Activated CD4-positive, alpha-beta T cell treated with anti-CD3 and anti-CD28 coated beads, Interleukin-10, Interleukin-2, amounts not matched to agents 100 ng/mL and 50 ng/mL, durations not matched to agents 16 hours and 8 hours (primary cell): ENCODE measurements around the gene RRN3.
"Not testable (repeated sequence)": the region's sequence is repeated elsewhere in the genome, so short reads cannot be mapped to it uniquely, and the experiment has no call there.

Experiments
- DNase-seq: peaks from one replicate; pipeline ENCODE4 v3.0.0-alpha.2; 2020

Gene RRN3

DNA sequence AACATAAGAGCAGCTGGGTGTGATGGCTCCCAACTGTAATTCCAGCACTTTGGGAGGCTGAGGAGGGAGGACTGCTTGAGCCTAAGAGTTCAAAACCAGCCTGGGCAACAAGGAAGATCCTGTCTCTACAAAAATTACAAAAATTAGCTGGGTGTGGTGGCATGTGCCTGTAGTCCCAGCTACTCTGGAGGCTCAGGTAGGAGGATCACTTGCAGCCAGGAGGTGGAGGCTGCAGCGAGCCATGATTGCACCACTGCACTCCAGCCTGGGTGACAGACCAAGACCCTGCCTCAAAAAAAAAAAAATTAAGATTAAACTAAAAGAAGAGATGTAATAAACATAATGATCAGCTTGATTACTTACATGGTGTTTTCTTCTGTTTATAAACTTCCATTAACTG, 43.6 kb downstream of the RRN3 start:
- DNase-seq: not testable (repeated sequence)

- no peak for DNase-seq
These were observed 44.4 kb downstream of the RRN3 start for GRCh38 chr16:15049581-15050180.

GRCh38 chr16:15046692-15047376, 47.2 kb downstream of the RRN3 start:
- DNase-seq: no peak

GRCh38 chr16:15045270-15045669, 48.8 kb downstream of the RRN3 start:
- not testable (repeated sequence) for DNase-seq

- no peak for DNase-seq
These were observed 49.8 kb downstream of the RRN3 start for GRCh38 chr16:15044286-15044685.

DNA sequence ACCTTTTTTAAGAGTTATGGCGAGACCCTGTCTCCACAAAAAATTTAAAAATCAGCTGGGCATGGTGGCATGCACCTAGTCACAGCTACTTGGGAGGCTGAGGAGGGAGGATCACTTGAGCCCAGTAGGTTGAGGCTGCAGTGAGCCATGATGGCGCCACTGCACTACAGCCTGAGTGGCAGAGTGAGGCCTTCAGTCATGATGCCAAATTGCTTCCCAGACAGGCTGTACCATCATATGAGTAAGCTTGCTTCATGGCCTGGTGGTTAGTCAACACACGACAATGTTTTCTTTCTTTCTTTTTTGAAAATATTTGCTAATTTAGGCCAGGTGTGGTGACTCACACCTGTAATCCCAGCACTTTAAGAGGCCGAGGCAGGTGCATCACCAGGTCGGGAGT, 50.7 kb downstream of the RRN3 start:
- no peak for DNase-seq

GRCh38 chr16:15041271-15042004, 52.6 kb downstream of the RRN3 start:
- no peak for DNase-seq

DNA sequence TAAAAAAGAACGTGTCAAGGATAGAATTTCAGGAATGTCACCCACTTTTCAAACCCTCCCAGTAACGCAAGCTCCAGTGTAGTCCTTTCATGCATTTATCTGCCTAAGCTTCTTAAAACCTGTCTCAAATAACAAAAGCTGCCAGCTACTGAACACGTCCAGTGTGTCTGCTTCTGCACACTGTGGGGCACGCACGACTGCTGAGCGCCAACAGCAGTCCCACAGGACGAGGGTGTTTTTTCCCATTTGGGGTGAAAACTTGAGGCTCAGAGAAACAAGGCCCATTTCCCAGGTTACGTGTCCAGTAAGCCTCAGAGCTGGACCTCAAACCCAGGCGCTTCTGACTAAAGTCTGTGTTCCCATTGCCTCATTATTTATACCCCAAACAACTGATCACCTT, 55.4 kb downstream of the RRN3 start:
- no peak for DNase-seq

DNA sequence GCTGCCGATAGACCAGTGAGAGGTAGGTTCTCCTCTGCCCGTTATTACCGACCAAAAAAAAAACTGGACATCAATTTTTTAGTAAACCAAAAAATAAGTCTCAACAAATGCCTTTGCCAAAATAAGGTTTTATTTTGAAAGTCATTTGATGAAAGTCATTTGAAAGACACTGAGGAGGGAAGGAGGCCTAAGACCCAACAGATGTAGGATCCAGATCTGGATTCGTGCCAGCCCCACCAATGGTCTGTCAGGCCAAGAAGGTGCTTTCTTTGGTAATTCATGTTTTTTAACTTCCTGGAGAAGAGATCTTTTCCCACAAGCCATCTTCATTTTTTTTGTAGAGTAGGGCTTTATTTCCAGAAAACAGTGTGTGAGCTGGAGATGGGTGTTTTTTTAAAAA, 56.3 kb downstream of the RRN3 start:
- DNase-seq: no peak

DNA sequence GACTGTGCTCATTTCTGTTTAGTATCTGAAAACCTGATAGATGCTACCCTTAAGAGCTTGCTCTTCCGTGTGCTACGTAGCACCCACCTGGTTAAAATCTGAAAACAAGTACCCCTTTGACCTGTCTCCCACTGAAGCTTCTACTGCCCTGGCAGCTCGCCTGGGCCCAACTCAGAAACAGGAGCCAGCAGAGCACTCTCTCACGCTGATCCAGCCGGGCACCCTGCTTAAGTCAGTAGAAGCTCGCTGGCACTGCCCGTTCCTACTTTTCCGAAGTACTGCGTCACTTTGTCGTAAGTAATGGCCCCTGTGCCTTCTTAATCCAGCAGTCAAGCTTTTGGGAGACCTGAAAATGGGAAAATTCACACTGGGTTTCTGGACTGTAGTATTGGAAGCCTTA, 57.1 kb downstream of the RRN3 start:
- DNase-seq: no peak

GRCh38 chr16:15035163-15035729, 58.8 kb downstream of the RRN3 start:
- DNase-seq: no peak

DNA sequence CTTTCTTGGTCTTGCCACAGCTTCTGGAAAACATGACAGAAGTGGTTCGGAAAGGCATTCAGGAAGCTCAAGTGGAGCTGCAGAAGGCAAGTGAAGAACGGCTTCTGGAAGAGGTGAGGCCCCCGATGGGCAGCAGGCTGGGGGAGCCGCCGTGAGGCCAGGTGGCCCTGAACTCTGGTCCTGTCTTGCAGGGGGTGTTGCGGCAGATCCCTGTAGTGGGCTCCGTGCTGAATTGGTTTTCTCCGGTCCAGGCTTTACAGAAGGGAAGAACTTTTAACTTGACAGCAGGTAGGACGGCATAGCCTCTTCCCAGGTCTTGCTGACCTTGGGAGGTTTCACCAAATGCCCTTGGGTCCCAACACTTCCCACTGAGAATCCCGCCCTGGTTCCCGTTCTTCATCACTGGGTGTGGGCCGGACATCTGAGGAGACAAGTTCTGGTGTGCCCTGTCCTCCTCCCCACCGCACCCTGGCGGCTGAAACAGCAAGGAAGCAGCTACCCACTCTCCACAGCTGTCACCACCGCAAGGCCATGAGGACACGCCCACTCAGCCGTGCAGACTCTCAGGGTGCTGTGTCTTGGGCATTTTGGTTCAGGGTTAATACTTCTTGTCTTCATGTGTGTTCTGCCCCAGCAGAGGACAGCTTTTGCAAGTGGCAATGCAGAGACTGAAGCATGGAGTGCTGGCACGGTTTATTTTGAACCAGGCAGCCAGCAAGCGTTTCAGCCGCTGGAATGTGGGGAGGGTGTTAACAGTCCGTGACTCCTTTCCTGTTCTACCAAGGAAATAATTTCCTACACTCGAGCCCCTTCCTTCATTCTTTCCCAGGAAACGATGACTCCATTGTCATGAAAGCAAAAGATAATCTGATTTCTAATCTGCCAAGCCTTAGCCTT, 59.6 kb downstream of the RRN3 start:
- no peak for DNase-seq

DNA sequence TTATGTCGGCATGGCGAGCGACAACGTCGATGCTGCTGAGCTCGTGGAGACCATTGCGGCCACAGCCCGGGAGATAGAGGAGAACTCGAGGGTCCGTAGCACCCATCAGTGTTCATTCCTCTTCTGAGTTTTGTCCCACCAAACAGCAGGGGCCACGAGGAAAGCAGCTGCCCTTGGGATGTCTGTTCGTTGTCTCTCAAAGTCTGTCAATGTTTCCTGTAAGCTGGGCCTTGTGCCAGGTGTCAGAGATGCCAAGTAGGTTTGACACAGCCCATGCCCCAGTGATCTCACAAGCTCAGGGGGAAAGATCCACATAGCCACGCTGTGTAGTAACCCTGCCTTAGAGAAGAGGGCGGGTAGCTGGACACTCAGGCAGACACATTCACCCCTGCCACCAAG, 60.8 kb downstream of the RRN3 start:
- DNase-seq: no peak

- no peak for DNase-seq
These were observed 61.3 kb downstream of the RRN3 start for GRCh38 chr16:15032547-15033308.

GRCh38 chr16:15031586-15031985, 62.5 kb downstream of the RRN3 start:
- DNase-seq: no peak

GRCh38 chr16:15031179-15031578, 62.9 kb downstream of the RRN3 start:
- DNase-seq: no peak

DNA sequence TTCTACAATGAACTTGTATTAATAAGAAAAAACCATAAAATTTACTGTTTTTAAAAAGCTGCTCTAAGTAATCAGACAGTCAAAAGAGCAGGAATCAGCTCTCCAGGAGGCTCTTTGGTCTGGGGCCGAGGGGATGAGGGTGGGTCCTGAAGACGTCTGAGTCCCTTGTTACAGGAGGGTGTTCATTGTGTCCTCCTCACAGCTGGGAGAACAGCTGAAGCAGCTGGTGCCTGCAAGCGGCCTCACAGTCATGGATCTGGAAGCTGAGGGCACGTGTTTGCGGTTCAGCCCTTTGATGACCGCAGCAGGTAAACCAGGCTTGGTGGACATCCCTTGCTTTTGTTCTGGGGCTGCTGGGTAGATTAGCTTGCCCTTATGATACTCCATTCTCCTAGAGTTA, 64.3 kb downstream of the RRN3 start:
- not testable (repeated sequence) for DNase-seq

DNA sequence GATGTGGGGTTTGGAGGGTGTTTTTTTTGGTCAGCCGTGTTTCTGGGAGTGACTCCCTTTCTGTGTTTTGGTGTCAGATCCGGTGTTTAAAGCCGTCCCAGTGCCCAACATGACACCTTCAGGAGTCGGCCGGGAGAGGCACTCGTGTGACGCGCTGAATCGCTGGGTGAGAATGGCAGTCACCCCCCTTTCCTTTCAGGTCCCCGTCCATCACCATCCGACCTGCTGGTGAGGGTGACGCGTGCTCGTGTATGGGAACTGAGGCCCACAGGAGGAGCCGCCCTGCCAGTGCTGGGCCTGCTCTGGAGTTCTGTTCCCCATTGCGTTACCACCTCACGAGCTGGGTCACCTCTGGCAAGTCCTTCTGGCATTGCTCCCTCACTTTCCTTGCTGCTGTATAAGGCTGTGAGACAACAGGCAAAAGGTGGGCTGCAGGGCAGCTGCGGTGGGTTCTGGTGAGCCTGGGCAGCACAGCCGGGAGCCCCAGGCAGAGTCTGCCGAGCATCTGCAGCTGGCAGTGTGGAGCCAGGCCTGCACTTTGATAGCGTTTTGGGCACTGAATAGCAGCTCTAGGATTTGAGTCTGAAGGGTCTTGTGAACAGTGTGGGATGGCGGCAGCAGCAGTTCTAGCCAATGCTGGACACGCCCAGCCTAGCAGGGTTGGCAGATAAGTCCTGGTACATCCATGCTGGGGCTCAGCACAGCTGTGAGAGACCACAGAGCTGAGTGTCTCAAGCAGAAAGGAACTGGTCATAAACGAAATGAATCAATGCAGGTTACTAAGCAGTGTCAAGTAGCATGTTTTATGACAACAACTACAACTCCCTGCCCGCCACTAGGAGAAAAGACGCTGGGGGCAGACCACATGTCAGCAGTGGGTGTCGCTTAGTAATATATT, 65.0 kb downstream of the RRN3 start:
- not testable (repeated sequence) for DNase-seq

DNA sequence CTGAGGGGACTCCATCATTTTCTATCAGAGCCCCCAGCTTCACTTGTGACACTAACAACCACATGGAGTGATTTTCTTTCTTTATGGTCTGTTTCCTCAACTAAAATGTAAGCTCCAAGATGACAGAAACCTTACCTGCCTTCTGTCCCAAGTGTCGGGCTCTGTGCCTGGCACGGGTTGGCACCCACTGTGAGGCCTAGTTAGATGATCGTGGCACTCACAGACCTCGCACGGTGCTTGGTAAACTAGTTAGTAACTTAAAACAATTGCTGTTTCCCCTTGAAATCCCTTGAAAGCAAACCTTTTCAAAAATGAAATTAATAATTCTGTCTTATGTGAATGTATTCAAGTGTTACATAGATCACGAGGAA, 65.7 kb downstream of the RRN3 start:
- not testable (repeated sequence) for DNase-seq

DNA sequence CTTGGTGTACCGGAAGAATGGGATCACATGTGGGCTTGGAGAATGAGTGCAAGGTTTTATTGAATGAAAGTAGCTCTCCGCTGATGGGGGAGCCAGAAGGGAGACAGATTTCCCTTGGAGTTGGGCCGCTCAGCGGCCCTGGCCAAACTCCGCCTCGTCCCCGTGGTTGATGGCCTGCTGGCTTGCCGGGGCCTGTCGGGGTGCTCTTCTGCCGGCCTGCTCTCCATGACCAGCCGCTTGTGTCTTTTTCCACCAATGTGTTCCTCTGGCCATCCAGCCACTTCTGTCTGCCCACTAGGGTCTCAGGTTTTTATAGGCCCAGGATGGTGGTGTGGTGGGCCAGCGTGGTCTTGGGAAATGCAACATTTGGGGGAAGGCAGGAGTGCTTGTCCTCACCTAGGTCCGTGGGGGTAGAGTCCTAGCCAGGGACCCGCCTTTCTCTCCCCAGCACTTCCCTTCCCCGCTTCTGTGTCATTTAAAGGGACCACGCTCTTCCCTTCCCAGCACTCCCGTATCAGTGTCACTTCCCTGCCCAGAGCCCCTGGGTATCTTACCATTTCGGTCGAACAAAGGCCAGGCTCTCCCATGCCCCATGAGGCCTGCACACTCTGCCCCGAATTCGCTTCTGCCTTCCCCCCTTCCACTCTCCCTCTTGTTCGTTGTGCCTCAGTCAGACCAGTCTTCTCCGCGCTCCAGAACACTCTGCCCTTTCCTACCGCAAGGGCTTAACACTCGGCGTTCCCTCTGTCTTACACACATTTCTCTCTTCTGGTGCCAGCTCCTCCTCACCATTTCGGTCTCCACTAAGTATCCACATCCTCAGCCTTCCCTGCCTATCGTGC, 66.3 kb downstream of the RRN3 start:
- not testable (repeated sequence) for DNase-seq
